Right lung (tissue), 10 donors: ENCODE measurements around the gene ROBO1. TPM values are rescaled to one million over a fixed set of nuclear protein-coding genes. Genes with fewer than 3 reads are reported as not detected.
A peak's percentile ranks its signal among the peaks of the same experiment; 100 is the strongest.
"Not testable (repeated sequence)": the region's sequence is repeated elsewhere in the genome, so short reads cannot be mapped to it uniquely, and the experiment has no call there.

Experiments used
- DNase-seq, 2 donors: peaks; one replicate each; pipeline ENCODE4 v3.0.0-alpha.2; 2013
- long read RNA-seq, 8 donors: transcript quantifications; one replicate each; lab custom pipeline, GENCODE V29; 2026
- polyA plus RNA-seq, 5 donors: library from polyadenylated mRNA; unstranded; fragments of 120-200 nt; gene quantifications; one replicate each; pipeline versions ENCODE4 v1.2.1 to v1.2.3, GENCODE V29; 2013; ENCODE audit warnings: inconsistent platforms in 1 of 5, low replicate concordance in 1 of 5; ENCODE audit not compliant: insufficient read length in 5 of 5, insufficient read depth in 1 of 5

Gene ROBO1
- polyA plus RNA-seq: 100 to 1,000 TPM in 3 of 5 donors, 10 to 100 TPM in 2; 63.3 to 139 (median 102) TPM
- long read RNA-seq, donor 1, partial matches to known transcripts: 10 of 10 reads
- long read RNA-seq, donor 1, other reads (novel, unspliced or antisense): 0 of 10 reads
- long read RNA-seq, donor 2: 0 reads
- long read RNA-seq, donor 3: 0 reads
- long read RNA-seq, donor 4, partial matches to known transcripts: 0 of 2 reads
- long read RNA-seq, donor 4, other reads (novel, unspliced or antisense): 0 of 2 reads
- long read RNA-seq, donor 5: 0 reads
- long read RNA-seq, donor 6, partial matches to known transcripts: 0 of 1 reads
- long read RNA-seq, donor 6, other reads (novel, unspliced or antisense): 0 of 1 reads
- long read RNA-seq, donor 7: 0 reads
- long read RNA-seq, donor 8: 0 reads

DNA sequence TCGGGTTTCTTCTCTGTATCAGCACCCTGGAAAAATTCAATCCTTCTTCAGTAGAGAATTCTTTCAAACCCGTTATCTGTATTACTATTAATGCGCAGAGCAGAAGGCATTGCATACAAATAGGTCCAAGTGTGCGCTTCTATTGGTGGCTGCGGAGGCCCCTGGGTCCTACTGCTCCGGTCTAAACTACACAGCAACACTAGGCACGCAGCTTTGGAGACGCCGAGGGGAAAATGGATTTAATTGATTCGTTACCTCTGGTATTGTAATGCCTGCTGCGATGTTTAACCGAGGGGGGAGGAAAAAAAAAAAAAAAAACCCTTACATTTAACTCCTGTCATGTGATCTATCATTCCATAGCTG is at the start of gene ROBO1:
ROBO1 (minus strand) TSS at position 94 of the 363 bp plus-strand sequence.
- no peak for DNase-seq

DNA sequence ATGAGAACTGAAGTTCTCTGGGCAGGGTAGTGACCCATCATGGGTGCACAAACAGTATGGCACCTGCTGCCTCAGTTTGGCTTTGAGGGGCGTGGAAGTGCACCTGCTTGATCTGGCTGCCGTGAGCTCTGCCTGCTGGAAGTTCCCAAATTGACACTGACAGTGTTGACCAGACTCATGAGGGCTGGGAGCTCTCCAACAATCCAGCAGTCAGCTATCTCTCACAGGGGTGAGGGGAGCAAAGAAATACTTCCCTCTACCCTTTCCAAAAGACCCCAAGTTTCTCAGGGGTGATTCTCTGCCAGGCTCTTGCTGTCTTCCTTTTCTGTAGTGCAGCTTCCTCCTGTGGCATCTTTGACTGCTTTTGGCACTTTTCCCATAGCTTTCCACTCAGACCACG is 49.4 kb upstream of the ROBO1 start:
- DNase-seq: no peak

DNA sequence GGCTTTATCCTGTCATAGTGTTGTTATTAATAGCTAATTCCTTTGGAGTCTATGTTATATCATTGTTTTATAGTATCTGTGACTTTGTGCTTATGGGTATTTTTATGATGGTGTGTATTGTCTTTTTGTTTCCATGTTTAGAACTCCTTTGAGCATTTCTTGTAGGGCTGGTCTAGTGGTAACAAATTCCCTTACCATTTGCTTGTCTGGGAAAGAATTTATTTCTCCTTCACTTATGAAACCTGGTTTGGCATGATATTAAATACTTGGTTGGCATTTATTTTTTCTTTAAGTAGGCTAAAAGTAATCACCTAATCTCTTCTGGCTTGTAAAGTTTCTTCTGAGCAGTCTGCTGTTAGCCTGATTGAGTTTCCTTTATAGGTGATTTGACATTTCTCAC is 47.7 kb upstream of the ROBO1 start:
- DNase-seq: no peak

DNA sequence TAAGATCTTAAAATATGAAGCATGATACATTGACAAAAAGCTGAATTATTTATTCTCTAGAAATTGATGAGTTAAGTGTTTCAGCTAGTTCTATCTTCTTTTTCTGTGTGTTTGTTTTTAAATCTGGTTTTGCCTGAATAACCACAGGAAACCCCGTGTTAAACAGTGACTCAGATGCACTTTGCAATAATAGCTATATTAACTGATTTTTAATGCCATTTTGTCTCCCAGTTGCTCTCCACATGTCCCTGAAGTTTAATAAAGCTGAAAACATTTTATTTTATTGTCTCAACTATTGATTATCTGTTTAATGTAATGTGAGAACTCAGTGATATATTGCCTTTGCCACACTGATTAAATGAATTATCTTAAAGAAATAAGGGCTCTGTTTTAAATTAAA is 42.8 kb upstream of the ROBO1 start:
- DNase-seq: no peak

DNA sequence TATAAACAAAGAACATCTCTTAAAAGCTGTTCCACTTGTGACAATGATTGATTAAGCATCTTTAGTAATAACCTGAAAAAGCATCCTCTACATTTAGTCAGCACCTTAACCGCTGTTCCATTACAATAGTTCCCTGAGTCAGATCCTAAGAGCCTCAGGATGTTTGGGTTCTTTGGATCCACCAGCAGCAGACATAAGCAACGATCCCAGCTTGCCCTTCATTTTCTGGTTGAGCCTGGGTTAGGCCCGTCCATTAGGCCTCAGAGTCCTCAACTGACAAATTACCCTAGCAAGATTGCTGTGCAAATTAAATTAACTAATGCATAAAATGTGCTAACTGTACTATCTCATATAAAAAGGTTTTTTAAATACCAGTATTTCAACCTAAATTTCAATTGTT is 42.3 kb upstream of the ROBO1 start:
- DNase-seq: no peak

DNA sequence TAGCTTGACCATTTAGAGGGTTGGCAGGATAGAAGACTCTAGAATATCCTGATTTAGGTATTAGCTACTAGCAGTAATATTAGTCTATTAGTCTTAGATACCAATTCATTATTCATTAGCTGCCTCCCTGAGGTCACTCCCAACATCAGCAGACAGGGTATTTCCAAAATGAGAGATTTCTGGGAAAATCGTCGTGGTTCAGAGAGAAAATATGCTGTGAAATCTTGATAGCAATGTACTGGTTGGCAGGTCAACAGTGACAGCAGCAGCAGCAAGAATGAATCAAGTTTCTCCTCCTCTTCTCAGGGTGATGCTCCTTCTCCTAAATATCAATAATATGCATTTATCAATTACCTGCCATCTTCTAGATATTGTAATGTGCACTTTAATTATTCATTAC is 41.3 kb upstream of the ROBO1 start:
- no peak for DNase-seq

DNA sequence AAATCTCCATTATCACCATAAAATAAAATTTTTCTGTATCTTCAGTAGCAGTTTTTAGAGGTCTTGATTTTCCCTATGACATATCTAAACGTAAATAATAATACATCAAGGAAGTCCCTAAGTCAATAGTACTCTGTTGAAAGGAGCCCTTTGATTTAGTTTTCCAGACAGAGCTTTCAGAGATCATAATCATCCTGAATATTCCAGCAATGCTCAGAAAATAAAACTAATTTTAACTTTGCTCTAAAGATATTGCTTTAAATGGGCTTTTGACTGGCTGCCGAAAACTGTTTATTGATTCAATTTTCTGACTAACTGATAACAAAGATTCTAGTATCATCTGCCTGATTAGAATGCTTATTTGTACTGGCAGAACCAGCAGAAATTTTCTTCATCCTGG is 40.7 kb upstream of the ROBO1 start:
- DNase-seq: no peak

DNA sequence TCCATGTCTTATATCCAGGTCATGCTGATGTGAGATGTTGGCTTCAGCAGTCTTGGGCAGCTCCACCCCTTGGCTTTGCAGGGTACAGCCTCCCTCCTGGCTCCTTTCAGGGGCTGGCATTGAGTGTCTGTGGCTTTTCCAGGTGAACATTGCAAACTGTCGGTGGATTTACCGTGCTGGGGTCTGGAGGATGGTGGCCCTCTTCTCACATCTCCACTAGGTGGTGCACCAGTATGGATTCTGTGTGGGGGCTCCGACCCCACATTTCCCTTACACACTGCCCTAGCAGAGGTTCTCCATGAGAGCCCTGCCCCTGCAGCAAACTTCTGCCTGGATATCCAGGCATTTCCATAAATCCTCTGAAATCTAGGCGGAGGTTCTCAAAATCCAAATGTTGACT is 22.4 kb upstream of the ROBO1 start:
- DNase-seq: not testable (repeated sequence)

DNA sequence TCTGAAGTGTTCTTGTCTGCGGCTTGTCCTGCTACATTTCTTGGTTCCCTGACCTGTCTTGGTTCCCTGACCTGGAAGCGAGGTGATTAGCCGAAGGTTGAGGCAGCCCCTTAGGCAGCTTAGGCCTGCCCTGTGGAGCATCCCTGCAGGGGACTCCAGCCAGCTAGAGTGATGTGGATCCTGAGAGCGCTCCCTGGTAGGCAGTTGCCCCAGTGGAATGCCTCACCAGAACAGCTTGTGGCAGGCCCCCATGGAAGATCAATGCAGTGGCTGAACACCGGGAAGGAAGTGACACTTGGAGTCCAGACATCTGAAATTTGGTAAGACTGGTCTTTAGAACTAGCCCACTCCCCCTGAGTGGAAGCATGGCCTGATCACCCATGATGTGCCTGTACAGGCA is 5.5 kb upstream of the ROBO1 start:
- DNase-seq: no peak

DNA sequence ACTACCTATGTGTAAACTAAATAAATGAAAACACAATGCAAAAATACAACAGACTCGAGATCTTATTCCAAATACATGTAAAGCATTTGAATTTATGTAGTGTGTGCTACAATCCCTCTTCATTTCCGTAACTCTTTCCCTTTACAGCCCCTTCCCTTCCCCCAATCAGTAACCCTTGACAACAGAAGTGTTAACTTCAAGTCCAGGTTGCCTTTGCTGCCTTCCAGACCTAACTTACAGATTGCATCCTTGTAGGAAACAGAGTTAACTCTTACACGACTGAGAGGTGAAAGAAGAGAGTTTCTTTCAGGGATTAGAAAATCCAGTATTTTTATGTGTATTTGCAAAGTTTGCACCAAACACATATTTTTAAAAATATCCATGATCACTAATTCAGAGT is 1.4 kb upstream of the ROBO1 start:
- DNase-seq: no peak

DNA sequence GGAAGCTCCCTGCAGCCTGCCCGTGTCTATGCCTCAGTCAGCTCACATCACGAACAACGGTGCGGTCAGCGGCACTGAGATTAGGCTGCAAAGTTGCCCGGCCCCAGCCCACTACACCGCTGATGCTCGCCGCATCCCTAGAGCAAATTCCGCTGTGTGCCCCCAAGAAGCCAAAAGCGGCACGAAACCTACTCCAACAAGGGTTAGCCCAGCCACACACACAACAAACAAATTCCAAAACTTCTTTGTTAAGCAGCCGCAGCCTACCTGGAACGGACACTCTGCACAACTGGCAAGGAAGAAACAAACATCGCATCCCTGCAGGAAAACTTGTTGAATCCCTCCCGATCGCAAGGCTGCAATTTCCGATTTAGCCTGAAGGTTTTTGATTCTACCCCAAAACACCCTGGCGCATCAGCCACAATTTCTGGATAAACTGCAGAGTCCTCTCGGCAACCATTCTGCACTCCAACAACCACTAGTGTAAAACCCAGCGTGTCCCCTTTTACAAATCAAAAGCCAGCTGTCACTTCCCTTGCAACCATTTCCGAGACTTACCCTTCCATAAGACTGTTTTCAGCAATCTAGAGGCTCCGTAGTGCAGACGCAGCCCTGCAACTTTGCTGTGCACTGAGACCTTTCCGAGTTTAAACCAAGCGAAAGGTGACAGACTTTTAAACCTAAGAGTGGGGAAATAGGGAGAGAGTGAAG is 449 bp downstream of the ROBO1 start:
- DNase-seq: peak in 1 of 2 donors; percentile 23

DNA sequence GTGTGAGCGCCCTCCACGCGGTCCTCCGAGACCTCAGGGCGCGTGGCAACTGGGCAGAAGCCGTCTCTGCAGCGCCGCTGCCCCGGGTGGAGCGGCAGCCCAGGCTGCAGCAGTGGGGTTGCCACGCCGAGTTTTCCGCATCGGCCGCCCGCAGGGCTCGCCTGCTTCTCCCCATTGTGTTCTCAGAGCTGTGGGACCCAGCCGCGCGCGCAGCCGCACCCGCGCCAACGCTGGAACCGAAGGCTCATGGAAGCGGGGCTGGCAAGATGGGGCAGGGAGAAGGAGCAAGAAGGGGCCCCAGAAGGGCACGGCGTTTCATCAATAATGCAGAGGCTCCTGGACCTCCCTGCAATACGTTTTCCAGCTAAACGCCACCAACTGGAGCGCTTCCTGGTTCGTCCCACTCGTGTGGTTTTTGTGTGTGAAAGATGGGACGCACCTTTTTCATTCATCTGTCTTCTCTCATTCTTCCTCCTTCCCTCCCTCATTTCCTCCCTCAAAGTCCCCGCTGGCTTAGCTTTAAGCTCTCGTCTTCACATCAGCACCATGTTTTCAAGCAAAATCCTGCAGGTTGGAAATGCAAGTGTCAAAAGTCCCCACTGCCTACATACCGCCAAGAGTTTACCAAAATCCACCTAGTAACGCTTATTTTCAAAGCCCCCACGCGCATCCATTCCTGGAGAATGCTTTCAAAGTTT is 1.2 kb downstream of the ROBO1 start:
- peak in 1 of 2 donors; percentile 7 for DNase-seq

DNA sequence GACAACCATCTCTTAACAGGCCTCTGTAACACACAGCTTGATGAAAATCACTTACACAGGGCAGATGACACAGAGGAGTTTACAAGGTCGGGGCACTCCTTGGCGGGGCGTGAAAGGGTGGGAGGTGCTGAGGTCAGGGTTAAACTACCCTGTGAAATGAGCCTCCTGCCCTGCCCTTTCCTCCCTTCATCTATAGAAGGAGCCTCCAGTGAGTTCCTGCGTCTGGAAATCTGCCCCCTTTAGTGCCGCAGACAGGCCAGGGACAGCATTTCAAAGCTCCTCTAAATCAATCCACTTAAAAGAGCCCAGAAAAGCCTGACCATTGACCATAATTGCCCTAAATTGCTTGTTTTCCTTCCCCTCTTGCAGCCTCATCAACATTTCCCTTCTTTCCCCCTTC is 1.9 kb downstream of the ROBO1 start:
- no peak for DNase-seq

DNA sequence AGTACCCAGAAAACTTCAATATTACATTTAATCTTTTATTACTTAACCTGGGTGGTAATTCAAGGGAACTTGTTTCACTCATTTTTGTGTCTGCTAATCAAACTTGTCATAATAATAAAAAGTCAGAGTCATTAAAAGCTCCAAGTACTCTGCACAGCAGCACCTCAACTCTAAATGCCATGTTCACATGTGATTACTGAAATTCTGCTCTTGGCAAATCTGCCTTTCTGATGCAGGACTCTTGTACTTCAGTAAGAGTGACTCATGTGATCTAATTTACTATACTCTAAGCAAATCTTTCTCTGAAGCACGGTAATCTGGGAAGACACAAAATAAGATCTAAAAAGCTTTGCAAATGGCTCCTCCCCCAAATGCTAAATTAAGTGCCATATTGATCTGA is 6.4 kb downstream of the ROBO1 start:
- DNase-seq: no peak

DNA sequence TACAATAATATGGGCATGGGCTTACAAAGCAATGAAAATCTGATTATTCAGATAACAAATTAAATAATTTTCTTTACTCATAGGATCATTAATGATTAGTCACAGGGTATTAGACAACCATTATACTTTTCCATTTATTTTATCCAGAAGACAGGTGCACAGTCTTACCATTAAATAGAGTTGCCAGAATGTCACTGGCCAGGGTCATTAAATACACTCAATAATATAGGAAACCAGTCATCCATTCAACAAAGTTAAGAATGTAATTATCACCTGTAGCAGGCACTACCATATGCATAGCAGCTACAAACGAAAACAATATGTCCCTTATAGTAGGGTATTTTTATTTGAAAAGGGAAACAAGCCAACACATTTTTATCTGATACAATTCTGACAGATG is 16.1 kb downstream of the ROBO1 start:
- no peak for DNase-seq

DNA sequence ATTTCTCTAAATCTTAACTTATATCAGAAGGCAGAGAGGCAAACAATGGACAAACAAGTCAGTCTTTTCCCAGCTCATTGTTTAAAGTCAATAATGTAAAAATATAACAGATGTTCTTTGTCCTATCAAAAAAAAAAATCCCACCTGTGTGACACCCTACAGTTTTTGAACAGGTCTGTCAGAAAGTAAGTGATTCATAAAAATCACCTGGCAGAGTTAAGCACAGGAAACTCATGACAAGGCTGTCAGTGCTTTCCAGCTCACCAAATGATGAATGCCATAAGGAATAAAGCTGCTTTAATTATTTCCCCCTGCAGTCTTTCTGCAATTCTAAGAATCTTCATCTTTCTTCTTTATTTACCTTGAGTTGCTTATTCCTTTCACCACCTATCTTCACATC is 30.3 kb downstream of the ROBO1 start:
- no peak for DNase-seq

DNA sequence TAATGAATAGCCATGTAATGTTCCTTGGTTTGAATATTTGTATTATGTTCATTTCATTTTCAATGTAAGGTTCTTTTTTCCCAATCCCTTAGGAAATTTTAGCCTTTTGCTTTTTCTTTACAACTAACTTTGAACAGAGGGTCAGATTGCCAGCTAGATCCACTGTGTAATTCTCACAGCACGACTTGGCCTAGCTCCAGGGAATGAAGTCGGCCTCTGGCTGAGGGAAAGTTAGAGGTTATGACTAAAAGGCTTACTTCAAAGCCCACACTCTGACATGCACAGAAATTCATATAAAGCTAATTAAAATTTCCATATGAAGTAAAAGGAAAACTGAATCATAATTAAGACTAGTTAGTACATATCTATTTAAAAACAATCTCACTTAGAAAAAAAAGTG is 38.7 kb downstream of the ROBO1 start:
- peak; percentile 36 to 37 for DNase-seq

DNA sequence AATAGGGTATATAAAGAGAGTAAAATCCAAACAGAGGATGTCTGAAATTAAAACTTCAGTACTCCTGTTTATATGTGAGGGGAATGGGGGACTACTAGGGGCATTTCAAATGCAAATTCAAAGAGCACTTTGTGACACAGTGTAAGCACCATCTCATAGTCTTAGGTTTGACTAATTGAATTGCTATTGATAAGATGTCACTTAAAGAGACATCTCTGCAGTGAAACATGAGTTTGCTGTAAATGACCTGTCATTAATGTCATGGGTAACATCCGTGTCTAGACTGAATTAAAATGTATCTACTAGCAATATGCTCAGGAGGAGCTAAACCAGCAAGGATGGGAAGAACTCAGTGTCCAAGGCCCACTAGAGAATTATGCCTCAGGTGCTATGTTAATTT is 41.0 kb downstream of the ROBO1 start:
- DNase-seq: no peak

DNA sequence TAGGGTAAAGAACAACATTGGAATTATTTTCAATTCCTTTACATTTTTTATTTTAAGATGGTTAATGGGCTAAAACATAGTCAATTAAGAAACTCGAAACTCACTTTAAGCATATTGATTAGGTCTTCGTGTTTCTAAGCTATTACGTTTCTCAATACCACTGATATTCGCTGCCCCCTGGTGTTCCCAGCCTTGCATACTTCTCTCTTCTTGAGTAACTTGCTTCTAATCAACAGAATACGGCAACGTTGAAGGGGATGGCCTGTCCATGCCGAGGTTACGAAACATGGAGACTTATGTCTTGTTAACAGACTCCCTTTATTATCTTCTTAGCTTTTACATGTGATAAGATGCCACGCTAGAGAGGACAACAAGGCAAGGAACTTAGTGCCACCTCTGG is 43.6 kb downstream of the ROBO1 start:
- no peak for DNase-seq

DNA sequence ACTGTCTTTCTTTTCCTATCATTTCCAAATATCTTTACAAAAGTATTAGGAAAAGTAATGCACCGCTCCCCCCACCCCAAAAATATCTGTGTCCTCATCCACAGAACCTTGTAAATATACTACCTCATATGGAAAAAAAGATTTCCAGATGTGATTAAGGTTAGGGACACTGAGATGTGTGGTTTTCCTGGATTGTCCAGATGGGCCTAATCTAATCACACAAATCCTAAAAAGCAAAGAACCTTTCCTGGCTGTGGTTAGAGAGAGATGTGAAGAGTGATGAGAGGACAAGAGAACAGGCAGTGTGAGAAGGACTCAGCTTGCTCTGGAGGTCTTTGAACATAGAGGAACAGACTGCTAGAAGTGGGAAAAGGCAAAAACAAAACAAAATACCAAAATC is 77.7 kb downstream of the ROBO1 start:
- DNase-seq: no peak

DNA sequence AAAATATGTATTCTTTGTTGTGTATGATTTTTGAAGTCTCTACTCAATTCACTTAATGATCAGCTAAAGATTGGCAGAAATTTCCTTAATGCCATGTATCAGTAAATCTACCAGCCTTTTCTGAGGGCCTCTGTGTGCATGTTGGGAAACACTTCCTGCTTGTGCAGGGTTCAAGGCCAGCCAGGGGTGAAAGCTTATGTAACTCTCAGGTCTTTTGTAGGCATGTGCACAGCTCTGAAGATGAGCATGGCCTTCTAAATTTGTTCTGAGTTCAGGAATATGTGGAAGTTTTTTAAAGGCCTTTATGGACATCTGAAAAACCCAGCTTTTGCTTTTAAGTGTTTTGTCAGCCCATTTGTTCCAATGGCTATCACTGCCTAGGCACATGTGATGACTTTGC is 82.7 kb downstream of the ROBO1 start:
- DNase-seq: no peak

DNA sequence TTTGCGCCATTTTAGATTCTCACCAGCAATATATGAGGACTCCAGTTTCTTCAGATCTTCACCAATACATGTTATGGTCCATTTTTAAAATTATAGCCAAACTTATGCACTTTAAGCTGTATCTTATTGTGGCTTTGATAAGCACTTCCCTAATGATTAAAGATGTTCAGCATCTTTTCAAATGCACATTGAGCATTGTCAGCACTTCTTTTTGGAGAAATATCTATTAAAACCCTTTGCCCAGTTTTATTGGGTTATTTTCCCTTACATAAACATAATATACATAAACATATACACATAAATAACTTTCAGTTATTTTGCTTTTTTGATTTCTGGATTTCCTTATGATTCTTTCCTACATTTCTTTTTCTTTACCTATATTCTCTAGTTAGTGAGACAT is 83.8 kb downstream of the ROBO1 start:
- no peak for DNase-seq

DNA sequence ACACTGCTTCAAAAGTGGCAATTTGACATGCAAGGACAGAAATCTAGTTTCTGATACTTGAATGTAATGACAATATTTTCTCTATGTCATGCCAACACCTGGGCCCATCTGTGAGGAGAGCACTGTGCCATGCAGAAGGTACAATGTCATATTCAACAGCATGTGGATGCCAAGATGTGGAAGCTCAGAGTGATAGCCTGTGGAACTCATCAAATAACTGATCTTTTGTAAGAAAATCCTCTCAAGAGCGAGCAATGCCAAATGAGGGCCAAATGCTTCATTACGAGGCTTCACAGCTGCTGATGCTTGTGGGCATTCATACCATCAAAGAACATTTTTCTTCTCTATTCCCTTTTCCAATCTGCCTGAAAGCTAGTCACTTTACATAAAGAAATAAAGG is 95.1 kb downstream of the ROBO1 start:
- no peak for DNase-seq
